Non-pigmented ciliary epithelial cell (primary cell): ENCODE results near the gene ITSN1.
A peak's percentile ranks its signal among the peaks of the same experiment; 100 is the strongest.
"Not testable (repeated sequence)": the region's sequence is repeated elsewhere in the genome, so short reads cannot be mapped to it uniquely, and the experiment has no call there.

ENCODE experiments used
- DNase-seq: peaks from one replicate; pipeline ENCODE4 v3.0.0-alpha.2; 2010; ENCODE audit warnings: low read depth

The ITSN1 gene

GRCh38 chr21:33651965-33652680 lies 9.8 kb downstream of the ITSN1 start:
- DNase-seq = no peak

- DNase-seq = no peak
Observed at GRCh38 chr21:33654412-33654811, 12.1 kb downstream of the ITSN1 start.

GRCh38 chr21:33655588-33656221 lies 13.4 kb downstream of the ITSN1 start:
- DNase-seq = peak; percentile 95

- no peak for DNase-seq
Observed at GRCh38 chr21:33657124-33657820, 15.0 kb downstream of the ITSN1 start.

- DNase-seq = no peak
Observed at GRCh38 chr21:33658919-33659567, 16.7 kb downstream of the ITSN1 start.

- DNase-seq = no peak
Observed at GRCh38 chr21:33659568-33659949, 17.3 kb downstream of the ITSN1 start.

- no peak for DNase-seq
Observed at GRCh38 chr21:33660406-33660805, 18.1 kb downstream of the ITSN1 start.

- no peak for DNase-seq
Observed at GRCh38 chr21:33661146-33661545, 18.8 kb downstream of the ITSN1 start.

- no peak for DNase-seq
Observed at GRCh38 chr21:33662046-33662445, 19.7 kb downstream of the ITSN1 start.

GRCh38 chr21:33663241-33663640 lies 20.9 kb downstream of the ITSN1 start:
- no peak for DNase-seq

GRCh38 chr21:33664135-33664534 lies 21.8 kb downstream of the ITSN1 start:
- DNase-seq = no peak

GRCh38 chr21:33666153-33666552 lies 23.9 kb downstream of the ITSN1 start:
- DNase-seq = no peak

- DNase-seq = no peak
Observed at GRCh38 chr21:33667636-33668035, 25.3 kb downstream of the ITSN1 start.

GRCh38 chr21:33668180-33668579 lies 25.9 kb downstream of the ITSN1 start:
- DNase-seq = no peak

- no peak for DNase-seq
Observed at GRCh38 chr21:33668620-33669019, 26.3 kb downstream of the ITSN1 start.

- DNase-seq = no peak
Observed at GRCh38 chr21:33670076-33670978, 28.0 kb downstream of the ITSN1 start.

GRCh38 chr21:33673473-33673872 lies 31.2 kb downstream of the ITSN1 start:
- no peak for DNase-seq

GRCh38 chr21:33674226-33674625 lies 31.9 kb downstream of the ITSN1 start:
- no peak for DNase-seq

GRCh38 chr21:33676666-33677065 lies 34.4 kb downstream of the ITSN1 start:
- not testable (repeated sequence) for DNase-seq

GRCh38 chr21:33677450-33677849 lies 35.1 kb downstream of the ITSN1 start:
- DNase-seq = no peak

- DNase-seq = no peak
Observed at GRCh38 chr21:33680870-33681269, 38.6 kb downstream of the ITSN1 start.
